GM12878 (cell line): ENCODE results near the gene NCKIPSD. TPM values are rescaled to one million over a fixed set of nuclear protein-coding genes. Genes with fewer than 3 reads are reported as not detected.

ENCODE experiments used
- ATAC-seq: fragments of 200-7000 bp; cut with Tn5 transposase; 3 replicates; pipeline ENCODE4 v1.9.1; 2020; ENCODE audit warnings: mild to moderate bottlenecking, moderate library complexity
- BruUV-seq: library from RNA; stranded (reverse); fragments of 400-500 nt; replicated peaks from 2 replicates; lab custom pipeline; 2021; lab: Mats Ljungman, UMichigan
- CTCF ChIA-PET: fragments of 300-600 bp; sonication (Branson Sonifier 250); formaldehyde crosslinking; extraction: SDS; loops from one replicate; lab custom pipeline; 2021; ENCODE audit warnings: inconsistent platforms; lab: Yijun Ruan, JAX
- POLR2A ChIA-PET: fragments of 350-600 bp; formaldehyde crosslinking; extraction: SDS; loops from one replicate; lab custom pipeline; 2021; ENCODE audit warnings: inconsistent platforms; lab: Charles Lee
- RAD21 ChIA-PET: fragments of 300-600 bp; sonication (Branson Sonifier 250); formaldehyde crosslinking; loops from one replicate; lab custom pipeline; 2023; ENCODE audit warnings: antibody characterized with exemption; ENCODE audit not compliant: unreplicated experiment; lab: Charles Lee
- SMC1A ChIA-PET: fragments of 300-600 bp; sonication (Branson Sonifier 250); formaldehyde crosslinking; loops from one replicate; lab custom pipeline; 2023; ENCODE audit not compliant: unreplicated experiment, uncharacterized antibody; lab: Charles Lee
- DNase-seq: peaks from one replicate; pipeline ENCODE4 v3.0.0-alpha.2; 2011; ENCODE audit warnings: low read depth, low spot score
- FAIRE-seq: peaks from 3 replicates; lab custom pipeline; 2011; peaks lifted over from hg19 to GRCh38; lab: Jason Lieb, UNC
- H2AFZ ChIP-seq: 2 replicates; pipeline ENCODE4 v1.6.0; 2011; ENCODE audit warnings: low read depth, low read length, control low read depth; ENCODE audit not compliant: control insufficient read depth
- H3K27ac ChIP-seq: 2 replicates; pipeline ENCODE4 v1.5.1; 2011; ENCODE audit warnings: control low read depth; ENCODE audit not compliant: control insufficient read depth, insufficient read depth
- H3K27me3 ChIP-seq, 2 experiments: replicated peaks in 1 of 2; 2 replicates each; pipeline versions ENCODE4 v1.6.0 to v1.6.1; 2011; ENCODE audit warnings: low read length in 1 of 2; ENCODE audit not compliant: control insufficient read depth in 2 of 2, insufficient read depth in 2 of 2
- H3K36me3 ChIP-seq, 2 experiments: 2 replicates each; pipeline ENCODE4 v1.5.1; 2011; ENCODE audit warnings: low read length in 1 of 2; ENCODE audit not compliant: control insufficient read depth in 2 of 2, insufficient read depth in 2 of 2
- H3K4me1 ChIP-seq: 2 replicates; pipeline ENCODE4 v1.6.1; 2011; ENCODE audit warnings: mild to moderate bottlenecking, low read length, moderate library complexity, mixed read lengths; ENCODE audit not compliant: control insufficient read depth, insufficient read depth
- H3K4me2 ChIP-seq: 2 replicates; pipeline ENCODE4 v1.6.0; 2011; ENCODE audit warnings: control low read depth; ENCODE audit not compliant: control insufficient read depth, insufficient read depth
- H3K4me3 ChIP-seq: fragments of 200-600 bp; sonication (generic); 2 replicates; pipeline ENCODE4 v1.5.1; 2016
- H3K79me2 ChIP-seq: 2 replicates; pipeline ENCODE4 v1.6.0; 2011; ENCODE audit warnings: low read length; ENCODE audit not compliant: control insufficient read depth, insufficient read depth
- H3K9ac ChIP-seq: 2 replicates; pipeline ENCODE4 v1.8.0; 2011; ENCODE audit warnings: low read length, control low read depth, mixed read lengths; ENCODE audit not compliant: control insufficient read depth, insufficient read depth
- H3K9me3 ChIP-seq: replicated peaks from 3 replicates; pipeline ENCODE4 v1.5.1; 2011; ENCODE audit warnings: mild to moderate bottlenecking, low read length; ENCODE audit not compliant: control insufficient read depth, insufficient read depth
- H4K20me1 ChIP-seq: 2 replicates; pipeline ENCODE4 v1.6.0; 2011; ENCODE audit not compliant: control insufficient read depth, insufficient read depth
- BCLAF1 ChIP-seq: fragments of 450-650 bp; IDR thresholded peaks from 2 replicates; pipeline ENCODE4 v1.6.1; 2017; ENCODE audit warnings: antibody characterized with exemption, mild to moderate bottlenecking, moderate library complexity
- FOS ChIP-seq: IDR thresholded peaks from 3 replicates; pipeline ENCODE4 v1.6.1; 2011; ENCODE audit warnings: borderline replicate concordance; ENCODE audit not compliant: insufficient read length; ENCODE audit errors: extremely low read depth
- IKZF2 ChIP-seq, 2 experiments: fragments of 450-650 bp; IDR thresholded peaks; 2 replicates each; pipeline ENCODE4 v1.6.1; 2017; ENCODE audit warnings: mild to moderate bottlenecking in 2 of 2, moderate library complexity in 2 of 2
- JUND ChIP-seq: IDR thresholded peaks from 2 replicates; pipeline ENCODE4 v1.6.1; 2012; ENCODE audit warnings: low read depth, mild to moderate bottlenecking, low read length, improper control_type of control experiment, moderate library complexity
- MTA2 ChIP-seq: fragments of 450-650 bp; IDR thresholded peaks from 2 replicates; pipeline ENCODE4 v1.6.1; 2016; ENCODE audit warnings: low read depth, mild to moderate bottlenecking, moderate library complexity
- NR2C2 ChIP-seq: IDR thresholded peaks from 2 replicates; pipeline ENCODE4 v1.6.1; 2011; ENCODE audit warnings: borderline replicate concordance, low read depth; ENCODE audit not compliant: control insufficient read depth, insufficient read length
- SREBF1 ChIP-seq: IDR thresholded peaks from 2 replicates; pipeline ENCODE4 v1.6.1; 2012; ENCODE audit warnings: mild to moderate bottlenecking, low read length
- SREBF2 ChIP-seq: IDR thresholded peaks from 2 replicates; pipeline ENCODE4 v1.6.1; 2012; ENCODE audit warnings: mild to moderate bottlenecking, low read length
- USF2 ChIP-seq: IDR thresholded peaks from 2 replicates; pipeline ENCODE4 v1.6.1; 2011; ENCODE audit warnings: low read depth, low read length, improper control_type of control experiment, borderline replicate concordance
- WGBS: methylation state at CpG from one replicate; pipeline ENCODE4 v1.1.6; 2016; ENCODE audit warnings: low lambda C conversion rate; ENCODE audit not compliant: insufficient replicate concordance, insufficient coverage; ENCODE audit errors: missing lambda C conversion rate; 5-methylcytosine and 5-hydroxymethylcytosine counted together
- in situ Hi-C: fragments of 300-500 bp; cut with MboI; formaldehyde crosslinking; loops from 9 replicates; pipeline ENCODE4 v1.14.3; 2018; ENCODE audit warnings: mixed read lengths
- intact Hi-C: fragments of 100-400 bp; cut with micrococcal nuclease; formaldehyde crosslinking; loops from one replicate; pipeline ENCODE4 v1.14.2; 2022; ENCODE audit not compliant: unreplicated experiment
- polyA plus RNA-seq, 11 experiments: library from polyadenylated mRNA; depleted of rRNA in 4 of 11; unstranded in 6 of 11; stranded (reverse) in 5 of 11; fragments of >200 nt; fragmentation: Nextera tagmentation in 4 of 11; fragmentation: Illumina TruSeq in 1 of 11; extraction: Ambion mirVana in 4 of 11; extraction: Trizol in 1 of 11; gene quantifications; 1 replicate in 1 of 11; 2 replicates in 10 of 11; pipeline versions ENCODE4 v1.2.1 to v1.2.3, GENCODE V29; 2011 to 2016; ENCODE audit warnings: inconsistent platforms in 2 of 11, missing spikeins in 2 of 11, low read depth in 1 of 11
- total RNA-seq, 4 experiments: library from RNA; depleted of rRNA in 3 of 4; stranded (reverse); fragments of >200 nt in 3 of 4; fragmentation: Illumina TruSeq in 1 of 4; extraction: Trizol in 1 of 4; gene quantifications; 2 replicates each; pipeline versions ENCODE4 v1.2.1 to v1.2.3, GENCODE V29; 2013 to 2021
- TF ChIP-seq, protein P1 (sequence below): fragments of 150-350 bp; IDR thresholded peaks from 2 replicates; pipeline ENCODE4 v1.6.1; 2016; ENCODE audit warnings: low read depth, low read length

The NCKIPSD gene
- total and polyA plus RNA-seq, 10 of the 15 experiments (the other 5 are each of a cell fraction or from before 2014, with no cell fraction given): 0.93 to 31.6 (median 15.2) TPM

DNA sequence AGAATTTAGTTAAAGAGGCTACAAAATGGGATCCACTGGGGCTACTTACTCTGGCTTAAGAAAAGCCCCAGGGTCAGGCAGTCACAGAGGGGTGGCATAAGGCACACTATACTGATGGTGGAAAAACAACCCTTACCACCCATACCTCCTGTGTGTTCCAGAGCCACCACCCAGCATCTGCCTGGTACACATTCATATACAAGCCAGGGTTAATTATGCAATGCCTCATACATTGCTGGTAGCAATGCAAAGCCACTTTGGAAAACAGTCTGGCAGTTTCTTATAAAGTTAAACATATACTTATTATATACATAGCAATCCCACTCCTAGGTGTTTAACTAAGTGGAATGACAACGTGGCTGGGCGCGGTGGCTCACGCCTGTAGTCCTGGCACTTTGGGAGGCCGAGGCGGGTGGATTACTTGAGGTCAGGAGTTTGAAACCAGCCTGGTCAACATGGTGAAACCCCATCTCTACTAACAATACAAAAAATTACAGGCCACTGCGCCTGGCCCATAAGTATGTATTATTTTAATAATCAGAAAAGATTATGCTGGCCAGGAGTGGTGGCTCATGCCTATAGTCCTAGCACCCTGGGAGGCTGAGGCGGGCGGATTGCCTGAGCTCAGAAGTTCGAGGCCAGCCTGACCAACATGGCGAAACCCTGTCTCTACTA lies 15.2 kb upstream of the NCKIPSD start (continued):
- TF ChIP-seq, protein P1, sequence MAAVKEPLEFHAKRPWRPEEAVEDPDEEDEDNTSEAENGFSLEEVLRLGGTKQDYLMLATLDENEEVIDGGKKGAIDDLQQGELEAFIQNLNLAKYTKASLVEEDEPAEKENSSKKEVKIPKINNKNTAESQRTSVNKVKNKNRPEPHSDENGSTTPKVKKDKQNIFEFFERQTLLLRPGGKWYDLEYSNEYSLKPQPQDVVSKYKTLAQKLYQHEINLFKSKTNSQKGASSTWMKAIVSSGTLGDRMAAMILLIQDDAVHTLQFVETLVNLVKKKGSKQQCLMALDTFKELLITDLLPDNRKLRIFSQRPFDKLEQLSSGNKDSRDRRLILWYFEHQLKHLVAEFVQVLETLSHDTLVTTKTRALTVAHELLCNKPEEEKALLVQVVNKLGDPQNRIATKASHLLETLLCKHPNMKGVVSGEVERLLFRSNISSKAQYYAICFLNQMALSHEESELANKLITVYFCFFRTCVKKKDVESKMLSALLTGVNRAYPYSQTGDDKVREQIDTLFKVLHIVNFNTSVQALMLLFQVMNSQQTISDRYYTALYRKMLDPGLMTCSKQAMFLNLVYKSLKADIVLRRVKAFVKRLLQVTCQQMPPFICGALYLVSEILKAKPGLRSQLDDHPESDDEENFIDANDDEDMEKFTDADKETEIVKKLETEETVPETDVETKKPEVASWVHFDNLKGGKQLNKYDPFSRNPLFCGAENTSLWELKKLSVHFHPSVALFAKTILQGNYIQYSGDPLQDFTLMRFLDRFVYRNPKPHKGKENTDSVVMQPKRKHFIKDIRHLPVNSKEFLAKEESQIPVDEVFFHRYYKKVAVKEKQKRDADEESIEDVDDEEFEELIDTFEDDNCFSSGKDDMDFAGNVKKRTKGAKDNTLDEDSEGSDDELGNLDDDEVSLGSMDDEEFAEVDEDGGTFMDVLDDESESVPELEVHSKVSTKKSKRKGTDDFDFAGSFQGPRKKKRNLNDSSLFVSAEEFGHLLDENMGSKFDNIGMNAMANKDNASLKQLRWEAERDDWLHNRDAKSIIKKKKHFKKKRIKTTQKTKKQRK: no peak
- no peak for TF ChIP-seq BCLAF1

- SMC1A ChIA-PET: no interaction called here
- in situ Hi-C loops (no loop called here), intact Hi-C loops (no loop called here)
- Histone ChIP-seq H3K4me2 (no peak overlapping the region), H3K27ac (no peak overlapping the region), H3K36me3 (peaks cover 12 to 31% of the 10 kb centered on the region in 2 experiments), H3K4me1 (no peaks in the 10 kb centered on the region), H3K4me3 (no peak overlapping the region), H3K79me2 (peaks cover 50% of the 10 kb centered on the region), H3K9me3 (no peaks in the 10 kb centered on the region), H2AFZ (no peak overlapping the region), H3K27me3 (no peaks in the 10 kb centered on the region), H4K20me1 (peaks cover 6% of the 10 kb centered on the region), H3K9ac (no peak overlapping the region)
- no peak for ATAC-seq
- BruUV-seq: no TSS peak
- no peak for FAIRE-seq
- TF ChIP-seq USF2: no peak
- no peak for TF ChIP-seq NR2C2
- TF ChIP-seq SREBF1: no peak
- TF ChIP-seq IKZF2 (IDR thresholded peaks at IDR 0.05): no peak
- no peak for TF ChIP-seq FOS
- no peak for TF ChIP-seq MTA2
- TF ChIP-seq JUND: no peak
- TF ChIP-seq SREBF2: no peak
- POLR2A ChIA-PET: interaction anchor here (0.6 kb wide), 1 partner anchor 423 kb away, joined by 3 read pairs; no protein-coding TSS in a partner anchor
- 96% methylated on average over 8 of the region's 8 CpGs for WGBS
- CTCF ChIA-PET: interaction anchor here (0.7 to 2.7 kb wide), 2 partner anchors 16 to 41 kb away, joined by 3 to 8 read pairs; no protein-coding TSS in a partner anchor
- DNase-seq: no peak
- RAD21 ChIA-PET: interaction anchor here (0.6 kb wide), 1 partner anchor 222 kb away, joined by 3 read pairs; no protein-coding TSS in a partner anchor
These were observed 13.2 kb upstream of the NCKIPSD start for GRCh38 chr3:48698891-48699290.
